GM13976 (cell line): ENCODE data around the gene PHKA1.

ENCODE experiments used
- DNase-seq: peaks from one replicate; pipeline ENCODE4 v3.0.0; 2012; ENCODE audit warnings: low spot score
- CTCF ChIP-seq: IDR thresholded peaks from 2 replicates; pipeline ENCODE4 v1.5.1; 2012; ENCODE audit warnings: borderline replicate concordance, mild to moderate bottlenecking; ENCODE audit not compliant: insufficient read depth; ENCODE audit errors: extremely low read depth, missing control alignments, control extremely low read depth
- in situ Hi-C: fragments of 300-500 bp; cut with MboI; formaldehyde crosslinking; loops from one replicate; pipeline ENCODE4 v1.12.0; 2022; ENCODE audit warnings: low sequenced_read_pairs, mixed read lengths, inconsistent platforms; ENCODE audit not compliant: unreplicated experiment

The PHKA1 gene

GRCh38 chrX:72666451-72666850 lies 47.7 kb downstream of the PHKA1 start:
- no peak for DNase-seq
- no peak for TF ChIP-seq CTCF
- in situ Hi-C loops = no loop called here

- no peak for DNase-seq
- in situ Hi-C loops = no loop called here
- no peak for TF ChIP-seq CTCF
These were observed 50.4 kb downstream of the PHKA1 start for GRCh38 chrX:72663737-72664136.

- no peak for DNase-seq
- no peak for TF ChIP-seq CTCF
- in situ Hi-C loops = no loop called here
These were observed 51.9 kb downstream of the PHKA1 start for GRCh38 chrX:72662020-72662747.

GRCh38 chrX:72659723-72660122 lies 54.4 kb downstream of the PHKA1 start:
- no peak for DNase-seq
- in situ Hi-C loops = no loop called here
- TF ChIP-seq CTCF = no peak

- in situ Hi-C loops = no loop called here
- no peak for TF ChIP-seq CTCF
- no peak for DNase-seq
These were observed 62.0 kb downstream of the PHKA1 start for GRCh38 chrX:72652082-72652481.

GRCh38 chrX:72644946-72645345 lies 69.2 kb downstream of the PHKA1 start:
- no peak for TF ChIP-seq CTCF
- DNase-seq = no peak
- in situ Hi-C loops = no loop called here
